Kasumi-1 (cell line): ENCODE data around the gene SPINDOC.
A peak's percentile ranks its signal among the peaks of the same experiment; 100 is the strongest.

ENCODE experiments used
- DNase-seq, 2 experiments: peaks; one replicate each; lab custom pipeline; 2025; lab: John Stamatoyannopoulos, UW

Gene SPINDOC

DNA sequence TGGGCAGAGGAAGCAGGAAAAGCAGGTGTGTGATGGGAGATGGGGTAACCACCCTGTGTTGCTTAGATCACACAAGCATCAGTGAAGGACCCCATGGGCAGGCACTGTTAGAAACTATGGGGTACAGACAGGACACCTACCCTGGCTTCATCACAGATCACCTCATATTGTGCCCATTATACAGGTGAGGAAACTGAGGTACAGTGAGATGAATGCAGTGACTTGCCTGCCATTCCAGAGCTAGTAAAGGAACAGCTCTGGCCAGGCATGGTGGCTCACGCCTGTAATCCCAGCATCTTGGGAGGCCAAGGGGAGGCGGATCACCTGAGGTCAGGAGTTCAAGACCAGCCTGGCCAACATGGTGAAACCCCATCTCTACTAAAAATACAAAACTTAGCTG lies 19.8 kb downstream of the SPINDOC start:
- no peak for DNase-seq

DNA sequence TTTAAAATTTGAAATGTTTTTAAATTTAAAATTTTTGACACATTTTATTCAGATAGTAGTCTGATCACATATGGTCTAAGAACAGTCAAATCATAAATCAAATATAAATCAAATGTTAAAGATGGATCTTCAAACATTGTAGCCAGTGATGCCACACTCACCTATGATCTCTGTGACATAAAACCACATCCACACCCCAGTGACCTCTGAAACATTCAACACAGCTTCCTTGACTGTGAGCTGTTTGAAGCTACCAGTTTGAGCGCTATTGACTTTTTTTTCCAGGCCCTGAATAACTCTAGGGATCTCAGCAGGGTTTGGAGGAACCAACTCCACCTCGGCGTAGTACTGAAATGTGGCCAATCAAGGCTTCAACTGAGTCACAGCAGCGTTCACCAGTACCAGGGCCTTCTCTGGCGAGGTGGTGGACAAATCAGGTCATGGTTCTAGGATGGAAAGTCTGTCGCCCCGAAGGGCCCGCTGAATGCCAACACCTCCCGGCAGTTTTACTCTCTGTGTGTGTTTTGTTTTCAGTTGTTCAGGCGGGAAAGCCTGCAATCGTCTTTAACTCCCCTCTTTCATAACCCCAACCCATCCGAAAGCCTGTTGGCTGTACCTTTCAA lies 21.4 kb downstream of the SPINDOC start:
- no peak for DNase-seq

DNA sequence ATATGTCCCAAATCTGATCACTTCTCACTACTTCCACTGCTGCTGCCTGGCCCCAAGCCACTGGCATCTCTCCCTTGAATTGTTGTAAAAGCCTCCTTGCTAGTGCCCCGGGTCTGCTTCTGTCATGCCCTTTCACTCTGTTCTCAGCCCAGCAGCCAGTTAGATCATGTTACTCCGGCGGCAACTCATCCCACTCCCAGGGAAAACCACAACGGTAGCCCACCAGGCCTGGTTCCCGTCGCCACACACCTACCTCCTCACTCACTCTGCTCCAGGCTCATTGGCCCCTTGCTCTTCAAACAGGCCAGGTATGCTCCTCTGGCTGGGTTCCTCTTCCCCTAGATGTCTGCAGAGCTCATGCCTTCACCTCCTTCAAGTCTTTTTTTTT lies 21.9 kb downstream of the SPINDOC start:
- DNase-seq, result no peak

DNA sequence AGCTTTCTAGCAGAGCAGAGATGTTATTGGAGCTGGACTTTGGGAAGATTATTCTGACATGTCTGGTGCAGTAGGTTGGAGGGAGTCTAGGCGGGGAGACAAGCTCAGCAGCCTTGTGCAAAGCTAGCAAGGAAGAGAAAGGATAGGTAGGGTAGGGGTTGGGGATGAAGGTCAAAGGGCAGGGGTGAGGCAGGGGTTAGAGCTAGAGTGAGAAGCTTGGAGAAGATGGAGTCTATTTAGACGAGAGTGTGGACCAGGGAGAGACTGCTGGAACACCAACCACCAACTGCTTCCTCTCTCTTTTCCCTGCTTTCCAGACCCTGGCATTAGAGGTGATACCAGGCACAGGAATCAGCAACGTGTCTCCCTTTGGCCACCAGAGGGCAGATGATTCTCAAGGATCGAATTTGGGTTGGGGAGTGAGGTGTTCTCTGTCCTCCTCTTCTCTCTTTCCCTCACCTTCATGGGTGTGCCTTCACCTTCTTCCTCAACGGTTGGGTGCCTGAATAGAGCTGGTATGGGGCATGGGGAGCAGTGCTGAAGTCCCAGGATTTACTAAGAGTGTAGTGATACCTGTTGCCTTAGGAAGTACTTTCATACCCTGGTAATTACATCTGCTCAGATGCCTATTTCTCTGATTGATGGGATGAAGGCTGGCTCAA lies 23.9 kb downstream of the SPINDOC start:
- peak; percentile 74 to 81 for DNase-seq

DNA sequence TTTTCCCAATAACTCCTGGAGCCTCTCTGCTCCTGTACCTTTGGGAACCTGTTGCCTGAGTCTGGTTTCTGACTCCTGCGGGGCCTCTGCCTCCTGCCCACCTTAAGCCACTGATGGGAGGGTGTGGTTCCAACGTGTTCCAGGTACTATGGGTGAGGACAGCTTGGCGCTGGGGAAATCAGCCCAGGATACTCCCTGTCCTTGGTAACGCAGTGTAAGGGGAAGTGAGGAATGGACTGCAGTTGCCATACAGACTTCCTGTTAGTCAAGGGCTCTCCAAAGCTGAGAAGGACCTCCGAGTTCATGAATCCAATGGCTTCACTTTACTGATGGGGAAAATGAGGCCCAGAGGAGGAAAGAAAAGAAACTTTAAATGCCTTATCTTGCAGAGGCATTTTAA lies 24.5 kb downstream of the SPINDOC start:
- DNase-seq, result peak; percentile 49

DNA sequence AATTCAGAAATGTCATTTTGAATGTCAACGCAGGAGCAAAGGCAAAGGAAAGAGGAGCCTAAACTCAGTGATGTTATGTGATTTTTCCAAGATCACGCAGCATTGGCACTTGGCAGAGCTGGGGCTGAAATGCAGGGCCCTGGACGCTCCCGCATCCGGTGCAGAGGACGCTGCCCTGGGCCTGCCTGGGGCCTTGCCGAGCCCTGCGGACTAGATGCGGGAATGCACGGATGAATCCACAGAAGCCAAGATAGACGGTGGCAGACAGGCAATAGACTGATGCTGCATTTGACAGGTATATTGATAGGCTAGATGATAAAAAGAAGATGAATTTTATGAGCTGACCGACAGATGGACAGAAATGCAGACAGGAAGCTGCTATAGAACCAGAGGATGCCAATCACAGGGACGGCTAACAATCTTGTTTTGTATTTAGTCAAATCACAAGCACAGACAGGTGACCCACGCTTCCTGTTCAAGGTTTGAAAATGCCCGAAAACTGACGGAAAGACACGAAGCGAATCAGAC lies 25.0 kb downstream of the SPINDOC start:
- no peak for DNase-seq

DNA sequence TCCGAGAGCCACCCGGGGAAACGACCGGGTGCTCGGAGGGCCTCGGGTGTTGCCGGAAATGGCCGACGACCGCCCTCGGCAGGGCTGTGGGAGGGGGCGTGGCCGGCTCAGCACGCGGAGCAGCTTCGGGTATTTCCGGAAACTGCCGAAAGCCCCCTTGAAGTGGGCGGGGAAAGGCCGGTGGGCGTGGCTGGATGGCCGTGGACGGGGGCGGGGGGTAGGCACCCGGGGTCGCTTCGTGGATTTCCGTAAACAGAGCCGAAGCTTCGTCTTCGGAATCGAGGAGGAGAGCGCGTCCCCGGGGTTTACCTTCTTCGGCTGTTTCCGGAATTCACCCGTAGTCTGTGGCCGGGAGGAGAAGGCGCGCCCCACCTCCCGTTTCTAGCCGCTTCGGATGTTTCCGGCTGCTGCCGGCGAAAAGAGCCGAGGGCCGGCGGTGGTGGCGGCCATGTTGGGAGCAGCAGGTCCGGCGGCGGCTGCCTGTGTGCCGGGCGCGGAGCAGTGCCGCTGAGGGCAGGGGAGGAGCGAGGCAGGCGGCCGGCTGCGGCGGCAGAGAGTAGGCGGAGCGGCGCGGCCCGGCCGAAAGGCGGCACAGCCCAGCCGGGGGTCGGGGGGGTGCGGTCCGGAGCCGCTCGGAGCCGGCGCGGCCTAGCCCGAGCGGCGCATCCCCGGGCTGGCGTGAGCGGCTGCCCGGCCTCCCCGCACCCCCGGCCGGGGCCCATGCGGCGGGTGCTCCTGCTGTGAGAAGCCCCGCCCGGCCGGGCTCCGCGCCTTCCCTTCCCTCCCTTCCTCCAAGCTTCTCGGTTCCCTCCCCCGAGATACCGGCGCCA lies 25.6 kb downstream of the SPINDOC start, which contains the start of gene MARK2:
Gene MARK2, plus strand, starts transcription at position 433 of the 830 bp plus-strand sequence. Its CDS starts 397 bp downstream, at position 830.
- peak; percentile 98 to 99 for DNase-seq

DNA sequence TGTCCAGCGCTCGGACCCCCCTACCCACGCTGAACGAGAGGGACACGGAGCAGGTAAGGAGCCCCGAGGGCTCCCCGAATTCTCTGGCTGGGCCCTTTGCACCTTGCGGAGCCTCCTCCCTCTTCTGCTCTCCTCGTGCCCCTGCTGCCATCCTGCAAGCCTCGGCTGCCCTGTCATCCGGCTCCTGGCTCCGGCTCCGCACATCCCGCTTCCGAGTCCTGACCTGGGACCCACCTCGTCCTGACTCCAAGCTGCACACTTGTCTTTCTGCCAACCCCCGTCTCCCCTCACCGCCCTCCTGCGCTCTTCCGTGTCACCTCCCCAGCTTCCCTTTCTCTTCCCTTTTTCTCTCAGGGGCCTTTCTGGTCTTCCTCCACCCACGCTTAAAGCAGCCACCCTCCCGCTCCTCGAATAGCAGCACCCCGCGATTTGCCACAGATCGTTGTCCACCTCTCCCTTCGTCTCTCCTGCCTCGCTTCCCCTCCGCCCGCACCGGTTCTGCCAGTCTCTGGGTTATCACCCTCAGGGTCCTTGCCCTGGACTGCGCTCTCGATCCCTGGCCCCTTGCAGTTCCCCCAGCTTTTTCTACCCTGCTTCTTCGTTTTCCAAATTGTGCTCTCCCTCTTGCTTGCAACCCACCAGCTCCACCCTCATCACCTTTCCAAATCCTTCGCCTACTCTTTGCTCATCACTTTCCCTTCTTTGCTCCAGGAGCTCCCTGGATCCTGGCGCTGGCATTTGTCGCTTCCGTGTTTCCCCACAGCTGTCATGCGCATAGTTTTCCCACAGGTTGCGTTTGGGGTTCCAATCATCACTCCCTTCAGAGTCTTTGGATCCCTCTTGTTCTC lies 26.5 kb downstream of the SPINDOC start:
- peak; percentile 60 to 63 for DNase-seq

DNA sequence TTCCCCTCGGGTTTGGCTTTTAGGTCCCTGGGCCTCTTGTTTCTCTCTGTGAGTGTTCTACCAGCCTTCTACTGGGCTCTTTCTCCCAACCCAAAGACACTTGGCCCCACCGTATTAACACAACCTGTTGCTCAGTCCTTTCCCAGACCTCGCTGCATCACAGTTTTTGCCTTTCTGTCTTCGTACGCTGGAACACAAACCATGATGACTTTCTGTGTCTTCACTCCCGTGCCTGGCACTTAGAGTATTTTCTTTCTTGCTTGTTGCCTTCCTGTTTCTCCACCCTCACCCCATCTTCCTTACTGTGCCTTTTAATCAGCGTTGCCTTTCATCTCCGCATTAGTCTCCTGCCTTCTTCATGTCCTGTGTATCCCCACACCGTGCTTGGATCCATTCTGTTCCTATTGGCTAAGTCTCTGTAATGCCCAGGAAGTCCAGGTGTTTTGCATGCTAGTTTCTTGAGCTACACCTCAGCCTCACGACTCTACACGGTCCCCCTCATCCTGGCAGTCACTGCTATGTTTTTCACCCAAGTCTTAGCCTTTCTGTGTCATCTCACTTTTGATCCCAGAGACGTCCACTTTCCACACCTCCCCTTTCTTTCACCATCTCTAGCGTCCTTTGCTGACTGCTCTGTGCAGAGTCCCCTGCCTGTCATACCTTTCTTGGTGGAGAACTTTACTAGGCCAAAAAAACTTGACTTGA lies 27.3 kb downstream of the SPINDOC start:
- peak in 1 of 2 experiments; percentile 30 for DNase-seq

DNA sequence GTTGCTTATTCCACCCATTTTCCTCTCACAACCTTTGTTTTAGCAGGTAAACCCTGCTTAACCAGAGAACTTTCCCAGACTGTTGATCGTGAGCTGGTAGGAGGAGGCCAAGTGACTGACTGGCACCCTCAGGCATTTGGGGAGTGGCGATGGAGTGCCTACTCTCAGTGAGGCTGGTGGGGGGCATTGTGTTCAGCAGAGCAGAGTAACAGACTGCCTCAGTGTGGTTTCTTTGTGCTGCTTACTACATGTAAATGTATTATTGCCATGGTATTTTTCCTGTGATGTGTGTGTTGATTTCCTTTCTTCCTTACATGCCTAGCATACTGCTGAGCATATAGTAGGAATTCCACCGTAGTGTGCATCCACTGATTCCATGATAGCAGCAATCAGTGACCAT lies 28.3 kb downstream of the SPINDOC start:
- no peak for DNase-seq

DNA sequence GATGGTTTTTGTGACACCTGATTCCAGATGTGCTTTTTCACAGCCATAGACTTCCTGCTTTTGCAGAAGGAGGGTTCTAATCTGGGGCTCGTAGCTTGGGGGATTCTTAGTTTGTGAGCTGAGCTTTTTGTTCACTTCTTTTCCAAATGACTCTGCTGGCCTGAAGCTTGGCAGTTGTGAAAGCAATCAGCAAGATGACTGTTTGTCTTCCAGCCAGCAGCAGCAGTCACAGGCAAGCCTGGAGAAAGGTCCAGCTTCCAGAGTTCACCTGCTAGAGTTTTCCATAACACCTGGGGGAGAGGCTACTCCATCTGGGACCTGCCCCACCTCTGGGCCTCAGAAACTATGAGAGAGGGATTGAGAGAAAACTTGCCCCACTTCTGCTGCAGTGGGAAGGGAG lies 29.8 kb downstream of the SPINDOC start:
- no peak for DNase-seq

DNA sequence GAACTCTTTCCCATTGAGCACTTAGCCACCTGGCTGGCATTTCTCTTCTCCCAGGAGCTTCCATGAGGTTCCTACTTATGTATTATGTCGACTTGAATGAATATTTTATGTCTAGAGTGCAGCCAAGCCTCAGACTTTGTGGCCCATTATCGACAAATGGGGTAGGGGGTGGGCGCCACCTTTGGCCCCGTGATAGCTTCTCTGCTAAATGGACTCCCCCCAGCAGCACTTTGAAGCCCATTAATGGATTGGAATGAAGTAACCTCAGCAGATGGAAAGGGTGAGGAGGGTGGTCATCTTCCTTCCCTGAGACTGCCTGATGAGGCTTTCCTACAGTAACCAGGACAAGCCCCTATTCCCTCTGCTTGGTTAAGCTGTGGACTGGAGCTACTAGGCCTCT lies 31.6 kb downstream of the SPINDOC start:
- no peak for DNase-seq

DNA sequence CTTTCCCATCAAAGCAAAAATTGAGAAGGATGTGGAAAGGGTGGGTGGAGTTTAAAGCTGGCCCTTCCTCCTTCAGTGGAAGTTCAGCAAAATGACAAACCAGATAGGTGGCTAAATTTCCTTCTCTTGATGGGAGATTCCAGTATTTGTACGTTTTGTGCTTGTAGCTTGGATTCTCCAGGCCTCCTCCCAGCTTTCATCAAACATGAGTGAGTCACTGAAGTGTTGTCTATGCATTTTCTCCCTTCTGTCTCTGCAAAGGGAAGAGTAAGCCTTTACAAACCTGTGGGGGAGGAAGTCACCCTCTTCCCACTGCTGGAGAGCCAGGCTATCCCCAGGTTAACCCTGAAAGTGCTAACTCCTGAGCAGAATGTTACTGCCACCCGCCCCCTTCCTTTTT lies 32.0 kb downstream of the SPINDOC start:
- DNase-seq, result peak in 1 of 2 experiments; percentile 16

DNA sequence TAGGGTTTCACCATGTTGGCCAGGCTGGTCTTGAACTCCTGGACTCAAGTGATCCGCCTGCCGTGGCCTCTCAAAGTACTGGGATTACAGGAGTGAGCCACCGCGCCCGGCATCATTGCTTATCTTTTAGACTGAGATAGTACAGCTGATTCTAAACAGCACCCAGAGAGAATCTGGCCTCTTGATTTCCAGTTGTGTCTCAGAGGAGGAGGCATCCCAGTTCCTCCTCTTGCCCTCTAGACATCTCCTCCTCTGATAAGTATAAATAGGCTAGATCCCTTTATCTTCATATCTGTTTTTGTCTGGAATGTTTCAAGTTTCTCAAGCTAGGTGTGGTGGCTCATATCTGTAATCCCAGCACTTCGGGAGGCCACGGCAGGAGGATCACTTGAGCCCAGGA lies 32.7 kb downstream of the SPINDOC start:
- no peak for DNase-seq

DNA sequence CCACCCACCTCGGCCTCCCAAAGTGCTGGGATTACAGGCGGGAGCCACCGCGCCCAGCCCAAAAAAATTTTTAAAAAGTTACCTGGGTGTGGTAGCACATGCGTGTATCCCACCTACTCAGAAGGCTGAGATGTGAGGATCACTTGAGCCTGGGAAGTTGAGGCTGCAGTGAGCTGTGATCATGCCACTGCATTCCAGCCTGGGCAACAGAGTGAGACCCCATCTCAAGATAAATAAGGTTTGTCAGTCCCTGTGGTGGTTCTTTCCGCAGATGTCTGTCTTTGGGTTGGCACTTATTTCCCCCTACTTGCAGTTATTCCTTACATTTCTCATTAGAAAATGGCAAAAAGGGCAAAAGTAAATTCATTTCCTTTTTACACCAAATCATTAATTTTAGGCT lies 33.6 kb downstream of the SPINDOC start:
- DNase-seq, result no peak

DNA sequence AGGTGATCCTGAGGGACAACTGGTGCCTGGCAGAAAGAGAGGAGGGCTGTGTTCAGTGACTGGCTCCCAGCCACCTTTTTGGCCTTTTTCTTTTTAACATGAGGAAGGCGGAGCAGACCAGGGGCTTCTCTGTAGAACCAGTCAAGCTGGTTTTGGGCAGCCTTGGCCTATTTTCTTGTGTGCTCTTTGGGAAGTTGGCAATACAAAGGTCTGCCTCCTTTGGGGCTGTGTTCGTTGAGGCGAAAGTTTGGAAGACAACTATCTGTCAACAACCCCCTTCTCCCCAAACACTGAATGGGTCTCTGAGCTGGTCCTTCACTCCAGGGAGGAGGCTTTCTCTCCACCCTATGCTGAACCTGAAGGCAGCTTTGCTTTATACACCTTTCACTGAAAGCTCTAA lies 34.1 kb downstream of the SPINDOC start:
- DNase-seq, result no peak

DNA sequence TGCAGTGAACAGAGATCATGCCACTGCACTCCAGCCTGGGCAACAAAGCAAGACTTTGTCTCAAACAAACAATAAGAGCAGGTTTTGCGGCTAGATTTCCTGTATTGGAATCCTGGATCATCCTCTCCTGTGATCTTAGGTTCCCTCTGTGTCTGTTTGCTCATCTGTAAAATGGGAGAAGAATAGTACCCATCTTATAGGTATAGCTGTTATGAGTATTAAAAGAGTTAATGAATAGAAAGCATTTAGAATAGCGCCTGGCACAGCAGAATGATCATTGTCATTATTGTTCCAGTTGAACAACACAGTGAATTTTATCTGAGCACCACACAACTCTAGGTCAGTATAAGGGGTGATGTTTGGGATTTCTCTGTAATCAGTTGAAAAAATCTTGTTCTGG lies 36.4 kb downstream of the SPINDOC start:
- no peak for DNase-seq

DNA sequence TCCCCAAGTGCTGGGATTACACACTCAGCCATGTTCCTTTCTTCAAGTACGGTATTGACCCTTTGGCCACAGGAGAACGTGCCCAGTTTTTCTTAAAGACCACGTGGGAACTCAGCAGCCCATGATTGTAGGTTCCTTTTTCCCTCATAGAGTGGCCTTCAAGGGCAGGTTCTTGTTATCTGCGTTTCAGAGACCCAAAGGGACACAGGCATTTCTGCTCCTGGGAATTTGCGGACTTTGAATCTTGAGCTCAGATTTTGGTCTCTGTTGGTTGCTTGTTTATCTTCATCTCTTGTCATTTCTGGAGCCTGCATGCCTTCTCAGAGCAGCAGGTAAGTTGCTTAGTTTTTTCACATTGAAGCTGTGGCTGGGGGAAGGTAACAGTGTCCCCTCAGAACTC lies 37.7 kb downstream of the SPINDOC start:
- no peak for DNase-seq

DNA sequence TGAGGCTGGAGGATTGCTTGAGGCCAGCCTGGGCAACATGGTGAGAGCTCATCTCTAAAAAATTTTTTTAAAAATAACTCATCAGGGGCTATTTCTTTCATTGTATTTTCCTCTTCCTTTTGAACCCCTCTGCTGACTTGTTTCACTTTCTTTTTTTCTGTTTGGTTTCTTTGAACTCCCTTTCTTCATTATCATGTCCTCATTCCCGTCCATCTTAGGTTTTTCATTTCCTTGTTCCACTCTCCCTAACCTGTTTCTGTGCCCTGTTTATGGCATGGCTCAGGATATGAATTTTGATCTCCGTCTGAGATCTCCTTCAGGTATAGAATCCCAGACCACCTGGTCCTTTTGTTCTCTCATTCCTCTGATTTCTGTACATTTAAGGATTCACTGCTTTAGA lies 38.1 kb downstream of the SPINDOC start:
- no peak for DNase-seq

DNA sequence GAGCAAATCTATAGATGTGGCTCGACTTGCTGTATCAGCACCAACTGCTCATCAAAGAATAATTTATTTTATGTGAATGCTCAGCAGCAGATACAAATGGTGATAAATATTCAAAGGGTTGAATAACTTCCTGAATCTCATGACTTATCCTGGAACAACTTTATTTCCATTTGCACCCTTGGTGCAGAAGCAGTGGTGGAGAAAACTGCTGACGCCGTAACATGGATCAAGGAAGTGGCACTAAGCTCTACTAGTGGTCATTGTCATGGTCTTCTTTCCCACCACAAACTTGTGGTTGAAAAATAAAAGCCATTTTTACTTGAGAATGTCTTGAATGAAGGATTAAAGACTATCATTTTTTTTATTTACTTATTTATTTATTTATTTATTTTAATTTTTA lies 40.2 kb downstream of the SPINDOC start:
- no peak for DNase-seq

DNA sequence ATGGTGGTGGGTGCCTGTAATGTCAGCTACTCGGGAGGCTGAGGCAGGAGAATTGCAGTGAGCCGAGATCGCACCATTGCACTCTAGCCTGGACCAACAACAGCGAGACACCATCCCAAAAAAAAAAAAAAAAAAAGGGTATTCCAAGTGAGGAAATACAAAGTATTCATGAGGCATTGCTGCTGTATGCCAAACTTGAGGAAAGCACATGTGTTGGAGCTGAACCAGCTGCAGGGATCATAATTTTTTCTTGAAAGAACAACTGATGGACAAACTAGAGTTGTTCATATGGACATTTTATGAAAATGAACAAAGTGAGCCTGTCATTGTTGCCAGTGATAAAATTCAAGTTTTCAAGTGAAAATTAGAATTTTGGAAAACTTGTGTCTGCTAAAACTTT lies 41.4 kb downstream of the SPINDOC start:
- DNase-seq, result no peak
